ENCODE measurements around the gene TFB1M.
"Not testable (repeated sequence)": the region's sequence is repeated elsewhere in the genome, so short reads cannot be mapped to it uniquely, and the experiment has no call there.

Gene TFB1M

GRCh38 chr6:155245193-155245592 lies 69.1 kb downstream of the TFB1M start:
- in situ Hi-C loops (cut with HindIII; ENCODE audit: low sequenced_read_pairs), result no loop called here

GRCh38 chr6:155244434-155244833 lies 69.8 kb downstream of the TFB1M start:
- in situ Hi-C loops (cut with HindIII; ENCODE audit: low sequenced_read_pairs), result no loop called here

GRCh38 chr6:155241966-155242365 lies 72.3 kb downstream of the TFB1M start:
- in situ Hi-C loops (cut with HindIII; ENCODE audit: low sequenced_read_pairs), result no loop called here

- in situ Hi-C loops (cut with HindIII; ENCODE audit: low sequenced_read_pairs), result no loop called here
These were observed 73.2 kb downstream of the TFB1M start for GRCh38 chr6:155240905-155241600.

- in situ Hi-C loops (cut with HindIII; ENCODE audit: low sequenced_read_pairs), result no loop called here
These were observed 76.7 kb downstream of the TFB1M start for GRCh38 chr6:155237613-155238012.

GRCh38 chr6:155235087-155235486 lies 79.2 kb downstream of the TFB1M start:
- in situ Hi-C loops (cut with HindIII; ENCODE audit: low sequenced_read_pairs), result no loop called here

- in situ Hi-C loops (cut with HindIII; ENCODE audit: low sequenced_read_pairs), result no loop called here
These were observed 79.6 kb downstream of the TFB1M start for GRCh38 chr6:155234687-155235086.

GRCh38 chr6:155234167-155234566 lies 80.1 kb downstream of the TFB1M start:
- in situ Hi-C loops (cut with HindIII; ENCODE audit: low sequenced_read_pairs), result no loop called here

- in situ Hi-C loops (cut with HindIII; ENCODE audit: low sequenced_read_pairs), result no loop called here
These were observed 81.4 kb downstream of the TFB1M start for GRCh38 chr6:155232848-155233247.

GRCh38 chr6:155230975-155231374 lies 83.3 kb downstream of the TFB1M start:
- in situ Hi-C loops (cut with HindIII; ENCODE audit: low sequenced_read_pairs), result not testable (repeated sequence)

- in situ Hi-C loops (cut with HindIII; ENCODE audit: low sequenced_read_pairs), result no loop called here
These were observed 85.6 kb downstream of the TFB1M start for GRCh38 chr6:155228546-155229166.

- in situ Hi-C loops (cut with HindIII; ENCODE audit: low sequenced_read_pairs), result no loop called here
These were observed 87.2 kb downstream of the TFB1M start for GRCh38 chr6:155227046-155227445.

- in situ Hi-C loops (cut with HindIII; ENCODE audit: low sequenced_read_pairs), result no loop called here
These were observed 89.7 kb downstream of the TFB1M start for GRCh38 chr6:155224618-155225017.

- in situ Hi-C loops (cut with HindIII; ENCODE audit: low sequenced_read_pairs), result no loop called here
These were observed 90.4 kb downstream of the TFB1M start for GRCh38 chr6:155223646-155224451.

GRCh38 chr6:155222506-155222905 lies 91.8 kb downstream of the TFB1M start:
- in situ Hi-C loops (cut with HindIII; ENCODE audit: low sequenced_read_pairs), result no loop called here

- in situ Hi-C loops (cut with HindIII; ENCODE audit: low sequenced_read_pairs), result no loop called here
These were observed 93.2 kb downstream of the TFB1M start for GRCh38 chr6:155221086-155221485.

GRCh38 chr6:155219858-155220301 lies 94.4 kb downstream of the TFB1M start:
- in situ Hi-C loops (cut with HindIII; ENCODE audit: low sequenced_read_pairs), result no loop called here

- in situ Hi-C loops (cut with HindIII; ENCODE audit: low sequenced_read_pairs), result no loop called here
These were observed 95.0 kb downstream of the TFB1M start for GRCh38 chr6:155219299-155219698.

- in situ Hi-C loops (cut with HindIII; ENCODE audit: low sequenced_read_pairs), result not testable (repeated sequence)
These were observed 95.6 kb downstream of the TFB1M start for GRCh38 chr6:155218711-155219110.

- in situ Hi-C loops (cut with HindIII; ENCODE audit: low sequenced_read_pairs), result no loop called here
These were observed 97.8 kb downstream of the TFB1M start for GRCh38 chr6:155216312-155217046.

GRCh38 chr6:155215906-155216305 lies 98.4 kb downstream of the TFB1M start:
- in situ Hi-C loops (cut with HindIII; ENCODE audit: low sequenced_read_pairs), result no loop called here

Data from DLD1 (cell line).